ENCODE results near the gene HRC. TPM values are rescaled to one million over a fixed set of nuclear protein-coding genes. Genes with fewer than 3 reads are reported as not detected.
A peak's percentile ranks its signal among the peaks of the same experiment; 100 is the strongest.

The HRC gene
- total and polyA plus RNA-seq, 2 of the 8 experiments (the other 6 are each of a cell fraction or from before 2014, with no cell fraction given), result 2.3 to 2.6 TPM

GRCh38 chr19:49129238-49129583 lies 26.0 kb downstream of the HRC start:
- Histone ChIP-seq H3K14ac (ENCODE audit: insufficient read length) (no peak overlapping the region), H3K4me3 (ENCODE audit: extremely low read depth in 1 of 4, insufficient read depth in 2 of 4, low read depth in 3 of 4, low read length in 4 of 4) (peak overlapping the region; percentile 20 to 74 (median 52); a peak in 4 of 8 replicates), H3K9ac (replicated peaks in 1 of 4; ENCODE audit: extremely low read depth in 1 of 4, low read depth in 3 of 4, low read length in 3 of 4) (no peak overlapping the region), H3K23me2 (ENCODE audit: low read depth, low read length) (peaks cover 13% of the 10 kb centered on the region), H2BK15ac (ENCODE audit: low read length) (peak overlapping the region; percentile 100; the same call in 1 of the 2 replicates), H2BK120ac (replicated peaks; ENCODE audit: low read depth, low read length) (no peak overlapping the region), H2AK5ac (ENCODE audit: low read depth, low read length) (no peak overlapping the region; the same call in 1 of the 2 replicates), H4K20me1 (replicated peaks in 1 of 2; ENCODE audit: control insufficient read depth in 1 of 2, insufficient read depth in 2 of 2, low read length in 2 of 2) (peaks cover 0 to 2% of the 10 kb centered on the region in 2 experiments), H3K27me3 (replicated peaks in 1 of 4; ENCODE audit: control insufficient read depth in 3 of 4, extremely low read depth in 1 of 4, insufficient read depth in 3 of 4, low read length in 3 of 4) (no peaks in the 10 kb centered on the region; a peak in 2 of 7 replicates), H3K36me3 (ENCODE audit: control insufficient read depth in 2 of 4, insufficient read depth in 4 of 4, low read length in 3 of 4) (peaks cover 0 to 3% (median 0%) of the 10 kb centered on the region in 4 experiments; a peak in 1 of 8 replicates), H3K79me1 (ENCODE audit: low read depth, low read length) (no peaks in the 10 kb centered on the region), H4K8ac (ENCODE audit: extremely low read depth, insufficient read depth, low read length) (no peak overlapping the region), H3K4me2 (ENCODE audit: insufficient read depth in 1 of 2, low read depth in 2 of 2, low read length in 2 of 2) (peak overlapping the region; percentile 93 to 98), H3K56ac (replicated peaks; ENCODE audit: insufficient read length, low read depth, low read length) (no peak overlapping the region), H3K4ac (replicated peaks; ENCODE audit: insufficient read length, low read depth, low read length) (no peak overlapping the region), H3K23ac (ENCODE audit: insufficient read length) (no peak overlapping the region), H3K9me3 (ENCODE audit: insufficient read depth in 2 of 2, low read depth in 1 of 2, low read length in 1 of 2) (no peaks in the 10 kb centered on the region), H2BK12ac (ENCODE audit: low read depth, low read length) (0 out of 2 replicates have a peak overlapping the region, but pooled peaks have one; percentile 87), H2AFZ (ENCODE audit: low read length) (no peak overlapping the region), H4K5ac (ENCODE audit: insufficient read length, low read depth, low read length) (no peak overlapping the region), H3K4me1 (replicated peaks in 1 of 4; ENCODE audit: control insufficient read depth in 3 of 4, insufficient read depth in 4 of 4, low read length in 3 of 4) (peaks cover 4 to 19% (median 8%) of the 10 kb centered on the region in 4 experiments), H3K27ac (ENCODE audit: low read depth, low read length) (no peak overlapping the region), H2BK5ac (ENCODE audit: low read depth, low read length) (no peak overlapping the region), H3K18ac (ENCODE audit: extremely low read depth, low read length) (peak overlapping the region; percentile 60), H4K91ac (replicated peaks; ENCODE audit: insufficient read length, low read length) (no peak overlapping the region), H3K79me2 (ENCODE audit: control insufficient read depth in 1 of 2, insufficient read depth in 2 of 2, low read length in 2 of 2) (no peaks in the 10 kb centered on the region), H2BK20ac (ENCODE audit: low read length) (no peak overlapping the region)
- POLR2A ChIA-PET (ENCODE audit: partially characterized antibody), result interaction anchor here (0.9 to 2.3 kb wide), 11 partner anchors 9 to 324 kb away, joined by 3 to 17 read pairs (median 5); partner anchors contain the start of genes ALDH16A1 and PPFIA3
- CTCF ChIA-PET (ENCODE audit: partially characterized antibody), result interaction anchor here (0.6 to 9.7 kb wide), 17 partner anchors 9 to 214 kb away, joined by 3 to 99 read pairs (median 5); partner anchors contain the start of genes GYS1 and RUVBL2
- FAIRE-seq (no peak), DNase-seq (ENCODE audit: low read depth in 1 of 2, low spot score in 2 of 2) (peak in 1 of 2 experiments; percentile 63)
- 75% methylated on average over 16 of the region's 16 CpGs; no CpG with 5 or more reads in 1 of the 2 experiments for WGBS, 2 experiments (ENCODE audit: extremely low coverage in 1 of 2, insufficient coverage in 1 of 2, insufficient read length in 1 of 2, insufficient replicate concordance in 2 of 2, low coverage in 1 of 2, low lambda C conversion rate in 2 of 2, missing lambda C conversion rate in 1 of 2)
- TF ChIP-seq FOSL1 (IDR thresholded peaks at IDR 0.05; ENCODE audit: insufficient read depth, low read depth, low read length), result no peak
- no peak for TF ChIP-seq EP300 (IDR thresholded peaks at IDR 0.05; ENCODE audit: borderline replicate concordance in 1 of 2, low read depth in 2 of 2, low read length in 2 of 2)
- TF ChIP-seq ZNF274 (IDR thresholded peaks at IDR 0.05; ENCODE audit: borderline replicate concordance, extremely low read depth, low read length), result no peak
- no peak for TF ChIP-seq CREB1 (IDR thresholded peaks at IDR 0.05)
- no peak for TF ChIP-seq TAF1 (IDR thresholded peaks at IDR 0.05; ENCODE audit: low read depth, low read length)
- no peak for TF ChIP-seq NRF1 (IDR thresholded peaks at IDR 0.05; ENCODE audit: low read depth, low read length)
- no peak for TF ChIP-seq CBX5 (IDR thresholded peaks at IDR 0.05; ENCODE audit: low read depth, low read length)
- no peak for TF ChIP-seq PHF8 (conservative IDR thresholded peaks at IDR 0.05; ENCODE audit: low read depth, low read length)
- TF ChIP-seq RFX5 (IDR thresholded peaks at IDR 0.05; ENCODE audit: borderline replicate concordance, low read depth, low read length), result no peak
- no peak for TF ChIP-seq BRCA1 (IDR thresholded peaks at IDR 0.05; ENCODE audit: low read depth, low read length)

Data from H1 (cell line).